NCI-H510A (cell line): ENCODE measurements around the gene ARHGAP42.
"Not testable (repeated sequence)": the region's sequence is repeated elsewhere in the genome, so short reads cannot be mapped to it uniquely, and the experiment has no call there.

Source experiments
- DNase-seq: peaks from one replicate; lab custom pipeline; 2025; lab: John Stamatoyannopoulos, UW

The ARHGAP42 gene

GRCh38 chr11:100872951-100873740, 186.1 kb downstream of the ARHGAP42 start:
- DNase-seq, result no peak

- no peak for DNase-seq
Measured at GRCh38 chr11:100874203-100874602, 187.1 kb downstream of the ARHGAP42 start.

GRCh38 chr11:100875521-100875869, 188.4 kb downstream of the ARHGAP42 start:
- no peak for DNase-seq

GRCh38 chr11:100876815-100877520, 189.9 kb downstream of the ARHGAP42 start:
- DNase-seq, result no peak

GRCh38 chr11:100878474-100878873, 191.4 kb downstream of the ARHGAP42 start:
- no peak for DNase-seq

- DNase-seq, result no peak
Measured at GRCh38 chr11:100882957-100883356, 195.9 kb downstream of the ARHGAP42 start.

GRCh38 chr11:100883830-100884229, 196.7 kb downstream of the ARHGAP42 start:
- DNase-seq, result no peak

- no peak for DNase-seq
Measured at GRCh38 chr11:100887659-100888058, 200.6 kb downstream of the ARHGAP42 start.

GRCh38 chr11:100888836-100889235, 201.7 kb downstream of the ARHGAP42 start:
- DNase-seq, result no peak

GRCh38 chr11:100889758-100890157, 202.7 kb downstream of the ARHGAP42 start:
- no peak for DNase-seq

- no peak for DNase-seq
Measured at GRCh38 chr11:100890789-100891188, 203.7 kb downstream of the ARHGAP42 start.

GRCh38 chr11:100892886-100893285, 205.8 kb downstream of the ARHGAP42 start:
- no peak for DNase-seq

GRCh38 chr11:100895449-100895848, 208.4 kb downstream of the ARHGAP42 start:
- no peak for DNase-seq

- not testable (repeated sequence) for DNase-seq
Measured at GRCh38 chr11:100895976-100896375, 208.9 kb downstream of the ARHGAP42 start.

GRCh38 chr11:100901471-100901870, 214.4 kb downstream of the ARHGAP42 start:
- DNase-seq, result not testable (repeated sequence)

- no peak for DNase-seq
Measured at GRCh38 chr11:100902454-100903141, 215.5 kb downstream of the ARHGAP42 start.

- no peak for DNase-seq
Measured at GRCh38 chr11:100903284-100903683, 216.2 kb downstream of the ARHGAP42 start.

- no peak for DNase-seq
Measured at GRCh38 chr11:100905684-100906083, 218.6 kb downstream of the ARHGAP42 start.

GRCh38 chr11:100908746-100909145, 221.7 kb downstream of the ARHGAP42 start:
- DNase-seq, result no peak

- DNase-seq, result no peak
Measured at GRCh38 chr11:100910808-100911207, 223.7 kb downstream of the ARHGAP42 start.

- DNase-seq, result no peak
Measured at GRCh38 chr11:100914415-100915110, 227.5 kb downstream of the ARHGAP42 start.
